GM12865 (cell line): ENCODE measurements around the gene TM4SF4.

Experiments
- DNase-seq: peaks from one replicate; pipeline ENCODE4 v3.0.0; 2010; ENCODE audit warnings: low read depth
- H3K4me3 ChIP-seq: 2 replicates; pipeline ENCODE4 v1.5.1; 2011; ENCODE audit warnings: mild to moderate bottlenecking, low read depth, low read length, control low read depth
- CTCF ChIP-seq: IDR thresholded peaks from 2 replicates; pipeline ENCODE4 v1.5.1; 2011; ENCODE audit warnings: low read length, control low read depth, low read depth, inconsistent platforms; ENCODE audit not compliant: insufficient read depth; ENCODE audit errors: missing control alignments

Gene TM4SF4

GRCh38 chr3:149507491-149508324 is 33.2 kb downstream of the TM4SF4 start:
- no peak for TF ChIP-seq CTCF
- DNase-seq, result peak; percentile 50
- H3K4me3 ChIP-seq, result no peak overlapping the region

GRCh38 chr3:149509526-149509925 is 35.0 kb downstream of the TM4SF4 start:
- H3K4me3 ChIP-seq, result no peak overlapping the region
- DNase-seq, result no peak
- no peak for TF ChIP-seq CTCF

GRCh38 chr3:149510480-149510879 is 36.0 kb downstream of the TM4SF4 start:
- no peak overlapping the region for H3K4me3 ChIP-seq
- TF ChIP-seq CTCF, result no peak
- no peak for DNase-seq

GRCh38 chr3:149511040-149511626 is 36.6 kb downstream of the TM4SF4 start:
- TF ChIP-seq CTCF, result no peak
- DNase-seq, result no peak
- H3K4me3 ChIP-seq, result no peak overlapping the region

- H3K4me3 ChIP-seq, result no peak overlapping the region
- TF ChIP-seq CTCF, result peak; percentile 77
- peak; percentile 75 for DNase-seq
Measured at GRCh38 chr3:149512073-149512782, 37.7 kb downstream of the TM4SF4 start.

- DNase-seq, result no peak
- TF ChIP-seq CTCF, result no peak
- H3K4me3 ChIP-seq, result no peak overlapping the region
Measured at GRCh38 chr3:149514471-149514870, 40.0 kb downstream of the TM4SF4 start.

- TF ChIP-seq CTCF, result no peak
- H3K4me3 ChIP-seq, result no peak overlapping the region
- DNase-seq, result no peak
Measured at GRCh38 chr3:149515249-149515648, 40.8 kb downstream of the TM4SF4 start.
